ENCODE measurements around the gene PKNOX1.
"Not testable (repeated sequence)": the region's sequence is repeated elsewhere in the genome, so short reads cannot be mapped to it uniquely, and the experiment has no call there.

PKNOX1 gene

DNA sequence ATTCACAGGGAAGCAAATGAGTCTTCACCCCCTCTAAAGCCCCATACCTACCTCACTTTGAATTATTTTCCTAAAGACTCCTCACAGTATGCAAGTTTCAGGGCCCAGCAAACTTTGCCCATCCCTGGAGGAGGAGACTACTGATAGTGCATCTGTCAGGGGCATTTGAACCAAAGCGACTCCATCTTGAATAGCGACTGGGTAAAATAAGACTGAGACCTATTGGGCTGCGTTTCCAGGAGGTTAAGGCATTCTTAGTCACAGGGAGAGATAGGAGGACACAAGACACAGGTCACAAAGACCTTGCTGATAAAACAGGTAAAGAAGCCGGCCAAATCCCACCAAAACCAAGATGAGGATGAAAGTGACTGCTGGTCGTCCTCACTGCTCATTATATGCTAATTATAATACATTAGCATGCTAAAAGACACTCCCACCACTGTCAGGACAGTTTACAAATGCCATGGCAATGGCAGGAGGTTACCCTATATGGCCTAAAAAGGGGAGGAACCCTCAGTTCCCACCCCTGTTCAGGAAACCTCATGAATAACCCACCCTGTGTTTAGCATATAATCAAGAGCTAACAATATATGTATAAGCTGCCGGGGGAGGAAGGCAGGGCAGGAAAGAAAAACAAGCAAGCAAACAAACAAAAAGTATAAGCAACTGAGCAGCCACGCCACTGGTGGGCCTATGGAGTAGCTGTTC lies 3.3 kb upstream of the PKNOX1 start:
- Mint-ChIP-seq H3K27me3 (no peaks in the 10 kb centered on the region), H3K4me1 (peaks cover 9% of the 10 kb centered on the region), H3K9me3 (no peaks in the 10 kb centered on the region), H3K27ac (peak overlapping the region in 1 of 2 donors; percentile 43), H3K4me3 (no peak overlapping the region)
- DNase-seq (no peak), ATAC-seq (no peak)

DNA sequence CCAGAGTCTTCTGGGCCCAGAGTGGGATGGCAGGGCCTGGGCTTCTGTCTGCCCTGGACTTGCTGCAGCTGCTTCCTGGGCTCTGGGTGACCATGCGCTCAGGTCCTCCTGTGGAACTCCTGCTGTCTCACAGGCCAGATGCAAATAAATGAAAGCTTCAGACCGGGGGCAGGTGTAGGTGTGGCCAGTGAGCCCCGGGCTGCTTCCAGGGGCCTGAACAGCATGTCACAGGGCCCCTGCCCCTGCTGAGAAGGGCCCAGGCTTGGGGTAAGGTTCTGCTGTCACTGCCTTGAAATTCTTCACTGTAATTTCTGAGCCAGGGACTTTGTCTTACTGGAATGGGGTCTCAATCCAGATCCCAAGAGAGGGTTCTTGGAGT lies 2.5 kb upstream of the PKNOX1 start:
- no peak for DNase-seq
- no peak for ATAC-seq
- Mint-ChIP-seq H3K4me1 (peaks cover 17% of the 10 kb centered on the region), H3K27me3 (no peaks in the 10 kb centered on the region), H3K27ac (no peak overlapping the region), H3K9me3 (no peaks in the 10 kb centered on the region), H3K4me3 (peak overlapping the region in 1 of 2 donors; percentile 15)

DNA sequence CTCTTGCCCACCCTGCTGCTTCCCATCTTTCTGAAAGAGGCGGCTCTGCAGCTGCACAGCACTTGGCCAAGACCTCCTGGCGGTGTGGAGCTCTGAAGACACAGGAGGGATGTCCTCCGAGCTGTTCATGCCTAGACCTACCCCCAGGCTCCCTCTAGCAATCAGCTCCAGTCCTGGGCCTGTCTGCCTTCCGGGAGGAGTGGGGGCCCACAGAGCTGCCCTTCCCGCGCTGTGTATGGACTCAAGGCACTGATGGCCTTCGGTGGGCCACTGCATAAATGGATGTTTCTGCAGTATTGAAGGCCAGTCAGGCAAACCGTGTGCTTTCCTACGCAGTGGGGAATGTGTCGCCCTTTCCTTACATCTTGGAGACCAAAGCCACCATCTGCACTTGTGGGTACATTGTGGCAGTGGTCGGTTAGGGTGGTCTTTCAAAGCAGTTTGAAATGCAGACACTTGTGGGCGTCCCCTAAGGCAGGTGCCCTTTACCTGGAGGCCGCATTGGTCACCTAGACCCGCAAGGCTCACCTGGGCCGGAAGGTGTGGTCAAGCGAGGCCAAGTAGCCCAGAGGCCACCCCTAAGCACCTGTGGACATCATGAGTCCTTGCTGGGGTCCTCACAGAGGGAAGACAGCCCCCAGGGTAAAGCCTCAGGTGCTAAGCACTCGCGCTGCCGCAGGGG lies 912 bp upstream of the PKNOX1 start:
- Mint-ChIP-seq H3K27me3 (no peaks in the 10 kb centered on the region), H3K27ac (peak overlapping the region; percentile 92 to 98), H3K9me3 (no peaks in the 10 kb centered on the region), H3K4me1 (peaks cover 30% of the 10 kb centered on the region), H3K4me3 (peak overlapping the region; percentile 73 to 80)
- ATAC-seq (no peak), DNase-seq (peak in 1 of 2 donors; percentile 15)

DNA sequence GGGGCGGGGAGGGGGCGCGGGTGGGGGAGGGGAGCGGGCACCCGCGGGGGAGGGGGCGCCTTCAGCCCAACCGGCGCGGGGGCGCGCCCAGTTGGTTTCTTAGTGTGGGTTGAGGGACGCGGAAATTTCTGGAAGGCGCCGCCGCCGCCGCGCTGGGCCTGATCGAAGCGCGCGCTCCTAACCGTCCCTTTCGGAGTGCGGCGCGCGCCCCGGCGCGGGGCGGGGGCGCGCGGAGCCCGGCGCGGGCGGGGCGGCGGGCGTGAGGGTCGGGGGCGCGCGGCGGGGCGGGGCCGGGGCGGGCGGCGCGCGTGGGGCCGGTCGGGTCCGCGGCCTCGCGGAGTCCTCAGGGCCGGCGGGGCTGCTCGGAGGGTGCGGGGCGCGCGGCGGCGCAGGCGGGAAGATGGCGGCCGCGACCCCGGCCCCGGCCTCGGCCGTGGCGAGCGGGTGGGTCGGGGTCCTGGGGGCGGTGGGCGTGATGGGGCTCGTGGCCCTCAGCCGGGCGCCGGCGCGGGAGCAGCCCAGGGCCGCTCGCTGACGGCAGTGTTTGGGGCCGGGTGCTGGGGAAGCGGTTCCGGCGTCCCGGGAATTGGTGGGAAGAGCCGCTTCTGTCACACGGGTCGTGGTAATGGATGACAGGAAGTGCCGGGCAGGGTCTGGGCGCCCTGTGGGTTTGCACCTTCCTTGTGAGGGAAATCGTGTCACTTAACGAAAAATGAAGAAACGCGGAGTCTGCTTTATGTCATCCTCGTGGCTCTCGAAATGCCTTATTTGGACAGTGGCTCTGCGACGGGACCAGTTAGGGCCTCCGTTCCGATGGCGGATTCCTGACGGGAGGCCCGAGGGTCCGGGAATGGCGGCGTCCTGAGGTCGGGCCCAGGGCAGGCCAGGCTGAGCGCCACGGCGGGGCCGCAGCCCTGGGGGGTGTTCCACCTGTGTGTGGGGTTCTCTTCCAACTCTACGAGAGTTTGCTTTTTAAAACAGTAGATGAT lies 764 bp downstream of the PKNOX1 start:
- H3K4me1 Mint-ChIP-seq, result peaks cover 41% of the 10 kb centered on the region
- DNase-seq (peak; percentile 47 to 75), ATAC-seq (peak; percentile 38)
- no peaks in the 10 kb centered on the region for H3K9me3 Mint-ChIP-seq
- no peaks in the 10 kb centered on the region for H3K27me3 Mint-ChIP-seq
- H3K4me3 Mint-ChIP-seq, result peak overlapping the region; percentile 88 to 93
- H3K27ac Mint-ChIP-seq, result peak overlapping the region; percentile 95 to 98

DNA sequence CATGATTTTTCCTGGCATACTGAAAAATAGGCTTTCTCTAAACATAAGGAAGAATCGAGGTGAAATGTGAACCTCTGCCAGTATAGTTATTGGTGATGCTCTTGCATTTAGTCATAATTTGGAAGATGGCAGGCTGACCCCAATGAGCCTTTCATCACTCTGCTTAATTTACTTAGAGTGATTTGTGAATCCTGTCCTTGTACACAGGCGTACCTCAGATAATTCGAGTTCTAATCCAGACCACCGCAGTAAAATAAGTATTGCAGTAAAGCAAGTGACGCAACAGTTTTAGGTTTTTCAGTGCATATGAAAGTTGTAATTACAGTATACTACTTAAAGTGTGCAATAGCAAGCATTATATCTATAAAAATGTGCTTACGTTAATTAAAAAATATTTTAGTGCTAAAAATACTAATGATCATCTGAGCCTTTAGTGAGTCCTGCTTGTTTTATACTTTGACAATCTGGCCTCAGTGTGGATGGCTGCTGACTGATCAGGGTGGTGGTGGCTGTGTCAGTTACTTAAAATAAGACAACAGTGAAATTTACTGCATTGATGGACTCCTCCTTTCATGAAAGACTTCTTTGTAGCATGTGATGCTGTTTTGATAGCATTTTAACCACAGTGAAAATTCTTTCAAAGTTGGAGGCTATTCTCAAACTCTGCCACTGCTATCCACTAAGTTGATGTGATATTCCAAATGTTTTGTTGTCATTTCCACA lies 1.7 kb downstream of the PKNOX1 start:
- no peak for ATAC-seq

DNA sequence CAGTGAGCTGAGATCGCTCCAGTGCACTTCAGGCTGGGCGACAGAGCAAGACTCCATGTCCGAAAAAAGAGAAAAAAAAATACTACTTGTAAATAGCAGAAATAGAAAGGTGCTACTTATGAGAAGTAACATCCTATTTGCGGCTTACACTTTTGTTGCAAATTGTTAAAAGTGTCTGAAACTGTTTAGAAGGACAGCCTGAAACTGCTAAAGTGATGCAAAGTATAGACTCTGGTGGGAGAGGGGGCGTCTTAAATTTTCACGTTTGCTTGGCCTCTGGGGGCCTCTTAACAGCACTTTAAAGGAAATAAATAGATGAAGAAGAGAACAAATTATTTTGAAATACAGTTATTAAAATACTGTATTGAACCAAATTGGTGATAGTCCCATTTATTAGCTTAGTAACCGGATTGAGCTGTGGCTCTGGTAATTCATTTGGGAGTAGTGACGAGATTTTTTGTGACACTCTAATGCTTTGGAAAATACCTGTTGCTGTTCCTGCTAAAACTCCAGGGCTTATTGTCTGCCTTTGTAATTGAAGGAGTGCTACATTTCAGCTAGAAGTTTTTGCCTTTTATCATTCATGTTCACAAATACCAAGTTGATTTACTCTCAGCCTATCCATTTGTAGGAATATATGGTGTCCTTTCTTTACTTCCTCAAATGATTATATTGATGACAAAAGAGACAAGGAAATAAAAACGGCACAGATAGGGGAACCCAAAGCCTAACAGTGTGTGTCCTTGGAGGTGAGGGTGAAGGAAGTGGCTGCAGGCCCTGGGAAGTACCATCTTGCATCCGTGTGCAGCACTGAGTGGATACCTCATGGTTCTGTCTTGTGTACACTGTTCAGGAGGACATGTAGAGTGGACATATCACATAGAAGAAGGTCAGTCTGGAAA lies 6.2 kb downstream of the PKNOX1 start:
- peaks cover 59% of the 10 kb centered on the region for H3K4me1 Mint-ChIP-seq
- peak overlapping the region in 1 of 2 donors; percentile 22 for H3K27ac Mint-ChIP-seq
- no peak overlapping the region for H3K4me3 Mint-ChIP-seq
- no peaks in the 10 kb centered on the region for H3K9me3 Mint-ChIP-seq
- no peaks in the 10 kb centered on the region for H3K27me3 Mint-ChIP-seq
- DNase-seq, result no peak
- no peak for ATAC-seq

More for the DNA sequence above, 1.7 kb downstream of the PKNOX1 start:
- Mint-ChIP-seq H3K9me3 (no peaks in the 10 kb centered on the region), H3K27ac (peak overlapping the region; percentile 95 to 98), H3K4me3 (peak overlapping the region; percentile 88 to 93), H3K27me3 (no peaks in the 10 kb centered on the region), H3K4me1 (peaks cover 42% of the 10 kb centered on the region)
- no peak for DNase-seq

DNA sequence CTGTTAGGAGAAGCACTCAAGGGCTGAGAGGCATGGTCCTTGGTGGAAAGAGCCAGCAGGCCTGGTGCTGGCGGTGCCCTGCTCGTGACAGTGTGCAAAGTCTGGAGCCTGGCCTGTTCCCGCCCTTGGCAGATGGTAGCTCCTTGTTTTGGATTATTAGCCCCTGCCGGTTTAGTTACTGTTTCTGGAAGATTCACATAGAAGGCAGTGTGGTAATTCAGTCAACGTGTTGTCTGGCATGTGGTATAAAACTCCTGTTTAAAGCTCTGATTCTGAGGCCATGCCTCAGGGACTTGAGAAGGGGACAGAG lies 6.8 kb downstream of the PKNOX1 start:
- no peaks in the 10 kb centered on the region for H3K27me3 Mint-ChIP-seq
- H3K4me1 Mint-ChIP-seq, result peaks cover 61% of the 10 kb centered on the region
- H3K9me3 Mint-ChIP-seq, result no peaks in the 10 kb centered on the region
- no peak for DNase-seq
- no peak for ATAC-seq
- H3K27ac Mint-ChIP-seq, result no peak overlapping the region
- no peak overlapping the region for H3K4me3 Mint-ChIP-seq

DNA sequence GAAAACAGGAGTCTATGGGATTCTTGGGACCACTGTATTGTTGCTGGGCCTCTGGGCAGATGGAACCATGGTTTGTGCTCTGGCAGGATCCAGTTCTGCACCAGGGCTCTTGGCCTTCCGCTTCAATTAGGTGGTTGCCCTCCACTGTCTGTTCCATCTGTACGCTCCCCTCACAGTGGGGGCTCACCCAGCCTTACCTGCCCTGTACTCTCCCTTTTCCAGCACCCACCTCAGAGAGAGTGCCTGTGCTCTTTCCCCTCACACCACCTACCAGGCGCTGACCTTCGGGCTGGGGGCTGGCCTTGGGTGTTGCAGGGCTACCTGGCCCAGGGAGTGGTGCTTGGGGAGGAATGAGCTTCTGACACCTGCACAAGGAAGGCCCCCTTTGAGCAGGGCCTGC lies 7.5 kb downstream of the PKNOX1 start:
- no peaks in the 10 kb centered on the region for H3K9me3 Mint-ChIP-seq
- no peaks in the 10 kb centered on the region for H3K27me3 Mint-ChIP-seq
- H3K4me3 Mint-ChIP-seq, result no peak overlapping the region
- no peak overlapping the region for H3K27ac Mint-ChIP-seq
- no peak for ATAC-seq
- peaks cover 61% of the 10 kb centered on the region for H3K4me1 Mint-ChIP-seq
- DNase-seq, result no peak

DNA sequence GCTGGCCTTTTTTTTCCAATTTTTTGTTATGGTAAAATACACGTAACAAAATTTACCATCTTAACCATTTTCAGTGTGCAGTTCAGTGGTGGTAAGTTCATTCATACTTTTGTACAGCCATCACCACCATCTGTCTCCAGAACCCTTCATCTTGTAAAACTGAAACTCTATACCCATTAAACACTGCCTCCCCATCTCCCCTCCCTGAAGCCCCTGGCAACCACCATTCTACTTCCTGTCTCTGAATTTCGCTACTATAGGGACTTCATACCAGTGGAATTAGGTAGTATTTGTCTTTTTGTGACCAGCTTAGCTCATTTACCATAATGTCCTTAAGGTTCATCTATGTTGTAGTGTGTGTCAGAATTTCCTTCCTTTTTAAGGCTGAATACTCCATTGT lies 8.7 kb downstream of the PKNOX1 start:
- ATAC-seq, result peak; percentile 88
- no peak overlapping the region for H3K4me3 Mint-ChIP-seq
- no peak overlapping the region for H3K27ac Mint-ChIP-seq

DNA sequence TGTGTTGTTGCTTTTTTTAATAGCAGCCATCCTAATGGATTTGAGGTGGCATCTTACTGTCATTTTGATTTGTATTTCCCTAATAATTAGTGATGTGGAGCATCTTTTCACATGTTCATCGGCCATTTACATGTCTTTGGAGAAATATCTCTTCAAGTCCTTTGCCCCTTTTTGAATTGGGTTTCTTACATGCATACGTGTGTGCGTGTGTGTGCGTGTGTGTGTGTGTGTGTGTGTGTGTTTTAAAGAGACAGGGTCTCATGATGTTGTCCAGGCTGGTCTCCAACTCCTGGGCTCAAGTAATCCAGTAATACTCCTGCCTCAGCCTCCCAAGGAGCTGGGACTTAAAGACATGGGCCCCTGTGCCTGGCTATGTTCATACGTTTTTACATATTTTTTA lies 9.5 kb downstream of the PKNOX1 start:
- Mint-ChIP-seq H3K9me3 (no peaks in the 10 kb centered on the region), H3K4me3 (no peak overlapping the region), H3K27me3 (no peaks in the 10 kb centered on the region), H3K4me1 (peaks cover 52% of the 10 kb centered on the region), H3K27ac (no peak overlapping the region)
- ATAC-seq (no peak), DNase-seq (no peak)

More for the DNA sequence above, 8.7 kb downstream of the PKNOX1 start:
- no peaks in the 10 kb centered on the region for H3K9me3 Mint-ChIP-seq
- no peaks in the 10 kb centered on the region for H3K27me3 Mint-ChIP-seq
- H3K4me1 Mint-ChIP-seq, result peaks cover 50% of the 10 kb centered on the region
- peak in 1 of 2 donors; percentile 24 for DNase-seq

DNA sequence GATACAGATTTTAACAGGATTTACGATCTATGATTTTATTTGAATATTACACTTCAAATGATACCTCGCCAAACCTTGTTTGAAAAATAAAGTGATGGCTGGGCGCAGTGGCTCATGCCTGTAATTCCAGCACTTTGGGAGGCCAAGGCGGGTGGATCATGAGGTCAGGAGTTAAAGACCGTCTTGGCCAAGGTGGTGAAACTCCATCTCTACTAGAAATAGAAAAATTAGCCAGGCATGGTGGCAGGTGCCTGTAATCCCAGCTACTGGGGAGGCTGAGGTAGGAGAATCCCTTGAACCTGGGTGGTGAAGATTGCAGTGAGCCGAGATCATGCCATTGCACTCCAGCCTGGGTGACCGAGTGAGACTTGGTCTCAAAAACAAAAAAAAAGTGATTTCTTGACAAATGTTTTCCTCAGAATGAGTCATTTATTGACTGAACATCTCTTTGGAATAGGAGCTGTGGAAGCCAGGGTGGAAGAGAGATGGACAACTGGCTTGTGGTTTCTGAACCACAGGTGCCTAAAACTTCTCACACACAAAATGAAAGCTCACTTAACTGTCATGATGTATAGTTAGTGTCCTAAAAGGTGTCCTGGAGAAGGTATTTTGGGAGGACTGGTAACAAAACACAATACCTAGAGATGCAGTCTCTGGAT lies 11.9 kb downstream of the PKNOX1 start:
- no peaks in the 10 kb centered on the region for H3K9me3 Mint-ChIP-seq
- DNase-seq, result no peak
- H3K27ac Mint-ChIP-seq, result no peak overlapping the region
- ATAC-seq, result no peak
- no peaks in the 10 kb centered on the region for H3K27me3 Mint-ChIP-seq
- no peak overlapping the region for H3K4me3 Mint-ChIP-seq
- peaks cover 61% of the 10 kb centered on the region for H3K4me1 Mint-ChIP-seq

DNA sequence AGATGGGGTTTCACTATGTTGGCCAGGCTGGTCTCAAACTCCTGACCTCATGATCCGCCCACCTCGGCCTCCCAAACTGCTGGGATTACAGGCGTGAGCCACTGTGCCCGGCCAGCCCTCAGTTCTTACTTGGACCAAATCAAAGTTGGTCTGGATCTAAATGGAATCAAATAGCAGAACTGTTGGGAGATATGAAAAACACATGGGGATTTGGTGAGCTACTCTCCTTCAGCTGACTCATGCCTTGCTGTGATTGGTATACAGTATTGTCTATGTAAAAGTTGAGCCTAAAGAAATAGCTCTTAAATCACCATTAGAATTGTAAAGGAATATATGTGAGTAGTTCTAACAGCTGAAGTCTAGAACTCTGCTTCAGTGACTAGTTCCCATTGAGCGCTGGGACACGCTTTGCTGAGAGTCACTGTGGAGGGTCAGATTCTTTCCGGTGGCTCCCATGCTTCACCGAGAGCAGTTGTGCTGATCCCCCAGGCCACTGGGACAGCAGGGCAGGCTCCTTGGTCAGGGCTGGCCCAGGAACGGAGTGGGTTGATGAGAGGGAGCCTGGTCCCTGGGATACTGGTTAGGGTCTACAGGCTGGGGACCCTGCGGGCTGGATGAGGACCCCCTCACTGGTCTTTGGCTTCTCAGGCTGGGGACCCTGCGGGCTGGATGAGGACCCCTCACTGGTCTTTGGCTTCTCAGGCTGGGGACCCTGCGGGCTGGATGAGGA lies 14.0 kb downstream of the PKNOX1 start:
- Mint-ChIP-seq H3K27ac (no peak overlapping the region), H3K4me1 (peaks cover 48% of the 10 kb centered on the region), H3K9me3 (no peaks in the 10 kb centered on the region), H3K4me3 (no peak overlapping the region), H3K27me3 (no peaks in the 10 kb centered on the region)
- DNase-seq, result no peak
- no peak for ATAC-seq

DNA sequence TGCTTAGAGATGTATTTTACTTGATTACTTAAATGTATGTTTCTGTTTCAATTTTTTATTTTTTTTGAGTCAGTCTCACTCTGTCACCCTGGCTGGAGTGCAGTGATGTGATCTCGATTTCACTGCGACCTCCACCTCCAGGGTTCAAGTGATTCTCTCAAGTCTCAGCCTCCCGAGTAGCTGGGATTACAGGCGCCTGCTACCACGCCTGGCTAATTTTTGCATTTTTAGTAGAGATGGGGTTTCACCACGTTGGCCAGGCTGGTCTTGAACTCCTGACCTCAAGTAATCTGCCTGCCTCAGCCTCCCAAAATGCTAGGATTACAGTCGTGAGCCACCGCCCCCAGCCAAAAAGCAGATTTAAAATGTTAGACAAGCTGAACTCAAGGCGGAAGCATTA lies 15.0 kb downstream of the PKNOX1 start:
- H3K4me1 Mint-ChIP-seq, result peaks cover 41% of the 10 kb centered on the region
- not testable (repeated sequence) for ATAC-seq, H3K27me3 Mint-ChIP-seq, H3K9me3 Mint-ChIP-seq, H3K27ac Mint-ChIP-seq, H3K4me3 Mint-ChIP-seq, DNase-seq
